ENCODE data around the gene ZFYVE28. TPM values are rescaled to one million over a fixed set of nuclear protein-coding genes. Genes with fewer than 3 reads are reported as not detected.

ZFYVE28 gene
- total RNA-seq, 1 experiment from 2014 or later, result 3.4 TPM

DNA sequence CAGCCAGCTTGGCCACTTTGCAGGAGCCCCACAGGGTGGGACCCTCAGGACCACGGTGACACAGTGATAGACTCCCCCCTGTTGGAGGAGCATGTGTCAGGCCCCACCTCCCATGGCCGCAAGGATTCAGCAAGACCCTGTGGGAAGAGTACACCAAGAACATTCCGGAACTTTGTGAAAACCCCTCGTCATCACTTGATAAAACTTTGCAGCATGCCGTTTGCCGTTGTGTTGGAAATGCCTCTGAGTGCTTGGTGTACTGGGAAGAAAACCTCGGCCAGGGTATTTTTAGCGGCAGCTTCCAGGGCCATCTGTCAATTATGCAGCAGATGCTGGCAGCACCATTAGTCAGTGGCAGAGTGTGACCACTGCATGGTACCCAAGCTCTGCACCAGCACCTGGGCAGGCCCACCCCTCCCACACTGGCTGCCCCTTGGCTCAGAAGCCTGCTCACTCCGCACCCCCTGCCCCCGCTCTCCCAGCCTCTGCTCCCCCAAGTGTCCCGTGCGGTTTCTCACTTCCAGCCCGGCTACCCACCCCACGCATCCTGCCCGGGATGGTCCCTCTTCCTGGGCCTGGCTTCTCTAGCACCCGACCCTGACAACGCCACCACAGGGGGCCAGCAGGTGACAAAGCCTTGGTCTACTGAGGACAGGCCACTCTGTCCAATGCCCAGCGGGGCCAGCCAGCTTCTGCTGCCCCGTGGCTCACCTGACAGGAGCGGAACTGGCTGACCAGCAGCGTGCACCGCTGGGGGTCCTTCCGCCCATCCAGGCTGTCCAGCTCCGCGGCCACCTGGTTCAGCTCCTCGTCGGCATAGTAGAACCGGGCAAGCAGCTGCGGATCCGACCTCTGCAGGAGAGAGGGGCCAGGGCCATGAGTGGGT is 65.0 kb downstream of the ZFYVE28 start:
- no peak for DNase-seq (ENCODE audit: low spot score)

DNA sequence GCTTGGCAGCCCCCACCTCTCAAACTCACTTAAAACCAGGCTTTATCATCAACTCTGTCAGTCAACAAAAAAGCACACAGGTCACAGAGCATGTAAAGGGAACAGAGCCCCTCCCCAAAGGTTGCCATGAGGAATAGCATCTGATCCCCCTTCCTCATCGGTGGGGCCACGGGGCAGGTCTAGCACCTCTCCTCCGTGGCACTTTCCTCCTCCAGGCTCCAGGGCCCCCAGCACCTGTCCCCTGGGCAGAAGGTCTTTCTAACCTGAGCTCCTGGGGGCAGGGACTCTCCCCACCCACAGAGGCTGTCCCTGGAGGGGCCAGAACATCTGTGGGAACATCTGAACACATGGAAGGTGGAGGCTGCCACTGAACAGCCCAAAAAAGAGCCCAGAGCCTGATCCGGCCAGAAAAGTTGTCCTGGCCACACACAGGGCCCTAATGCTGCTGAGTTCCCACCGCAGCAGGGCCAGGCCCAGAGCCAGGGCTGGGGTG is 65.7 kb downstream of the ZFYVE28 start:
- no peak for DNase-seq (ENCODE audit: low spot score)

DNA sequence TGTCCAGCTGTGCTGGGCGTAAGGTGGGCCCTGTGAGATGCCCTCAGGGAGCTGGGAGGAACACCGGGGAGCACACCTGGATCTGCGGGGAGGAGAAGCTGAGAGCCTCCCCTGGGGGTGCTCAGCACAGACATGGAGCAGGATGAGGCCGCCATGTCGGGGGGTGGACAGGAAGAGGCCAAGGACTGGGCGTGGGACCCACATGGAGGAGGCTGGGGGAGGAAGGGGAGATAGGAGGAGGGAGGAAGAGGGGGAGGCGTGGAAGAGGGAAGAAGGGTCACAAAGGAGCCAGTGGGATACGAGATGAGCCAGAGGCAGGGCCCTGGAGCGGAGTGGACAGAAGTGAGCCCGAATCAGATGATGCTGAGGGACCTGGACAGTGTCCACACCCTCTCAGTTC is 66.3 kb downstream of the ZFYVE28 start:
- no peak for DNase-seq (ENCODE audit: low spot score)

DNA sequence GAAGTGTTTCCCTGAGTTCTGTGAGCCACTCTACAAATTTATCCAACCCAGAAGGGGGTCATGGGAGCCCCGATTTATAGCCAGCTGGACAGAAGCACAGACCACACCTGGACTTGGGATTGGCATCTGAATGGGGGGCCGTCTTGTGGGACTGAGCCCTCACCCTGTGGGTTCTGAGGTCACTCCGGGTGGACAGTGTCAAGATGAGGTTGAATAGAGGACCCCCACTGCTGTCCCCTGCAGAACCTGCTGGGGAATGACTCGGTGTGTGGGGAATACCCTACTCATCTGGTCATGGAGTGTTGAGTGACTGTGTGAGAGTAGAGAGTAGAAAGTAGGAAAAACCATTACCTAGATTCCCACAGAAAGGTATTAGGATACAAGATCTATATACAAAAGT is 67.5 kb downstream of the ZFYVE28 start:
- DNase-seq (ENCODE audit: low spot score), result no peak

DNA sequence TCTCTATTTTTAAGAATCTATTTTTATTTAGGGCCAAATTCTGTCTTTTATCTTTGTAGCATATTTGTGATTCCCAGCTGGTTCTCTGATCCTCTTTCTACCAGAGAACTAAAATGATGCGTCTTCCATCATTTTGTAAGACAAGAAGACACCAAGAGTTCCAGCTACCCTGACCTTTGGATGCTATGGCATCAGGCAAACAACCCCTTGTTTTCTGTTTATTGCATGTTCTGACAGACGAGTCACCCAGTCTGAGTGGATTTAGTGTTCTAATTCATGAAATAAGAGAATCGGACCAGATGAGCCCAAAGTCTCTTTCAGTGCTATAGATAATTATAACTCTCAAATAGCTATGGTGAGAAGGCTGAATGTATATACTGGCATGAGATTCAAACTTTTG is 69.7 kb downstream of the ZFYVE28 start:
- no peak for DNase-seq (ENCODE audit: low spot score)

DNA sequence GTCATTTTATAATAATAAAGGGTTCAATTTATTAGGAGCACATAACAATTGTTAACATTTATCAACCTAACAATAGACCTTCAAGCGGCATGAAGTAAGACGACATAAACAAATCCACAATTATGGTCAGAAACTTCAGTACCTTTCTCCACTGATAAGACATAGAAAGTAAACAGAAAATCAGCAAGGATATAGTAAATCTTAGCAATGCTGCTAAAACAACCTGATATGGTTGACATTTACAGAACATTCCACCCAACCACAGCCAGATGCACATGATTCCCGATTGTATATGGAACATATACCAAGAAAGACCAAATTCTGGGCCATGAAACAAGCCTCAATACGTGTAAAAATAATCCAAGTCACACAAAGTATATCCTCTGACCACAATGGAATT is 71.3 kb downstream of the ZFYVE28 start:
- DNase-seq (ENCODE audit: low spot score), result no peak

DNA sequence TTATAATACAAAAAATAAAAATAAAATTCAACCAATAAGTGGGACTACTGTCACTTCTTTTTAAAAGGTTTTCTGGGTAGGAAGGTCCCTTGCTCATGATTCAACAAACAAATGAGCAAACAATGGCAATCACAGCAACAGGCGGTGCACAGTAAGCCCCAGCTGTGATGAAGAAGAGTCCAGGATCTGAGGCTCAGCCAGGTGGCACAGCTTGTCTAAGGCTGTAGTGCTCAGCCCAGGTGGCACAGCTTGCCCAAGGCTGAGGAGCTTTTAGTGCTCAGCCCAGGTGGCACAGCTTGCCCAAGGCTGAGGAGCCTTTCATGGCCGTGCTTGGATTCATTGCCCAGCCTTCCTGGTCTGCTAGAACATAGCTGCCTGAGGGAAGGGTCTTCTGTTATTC is 75.0 kb downstream of the ZFYVE28 start:
- DNase-seq (ENCODE audit: low spot score), result no peak

DNA sequence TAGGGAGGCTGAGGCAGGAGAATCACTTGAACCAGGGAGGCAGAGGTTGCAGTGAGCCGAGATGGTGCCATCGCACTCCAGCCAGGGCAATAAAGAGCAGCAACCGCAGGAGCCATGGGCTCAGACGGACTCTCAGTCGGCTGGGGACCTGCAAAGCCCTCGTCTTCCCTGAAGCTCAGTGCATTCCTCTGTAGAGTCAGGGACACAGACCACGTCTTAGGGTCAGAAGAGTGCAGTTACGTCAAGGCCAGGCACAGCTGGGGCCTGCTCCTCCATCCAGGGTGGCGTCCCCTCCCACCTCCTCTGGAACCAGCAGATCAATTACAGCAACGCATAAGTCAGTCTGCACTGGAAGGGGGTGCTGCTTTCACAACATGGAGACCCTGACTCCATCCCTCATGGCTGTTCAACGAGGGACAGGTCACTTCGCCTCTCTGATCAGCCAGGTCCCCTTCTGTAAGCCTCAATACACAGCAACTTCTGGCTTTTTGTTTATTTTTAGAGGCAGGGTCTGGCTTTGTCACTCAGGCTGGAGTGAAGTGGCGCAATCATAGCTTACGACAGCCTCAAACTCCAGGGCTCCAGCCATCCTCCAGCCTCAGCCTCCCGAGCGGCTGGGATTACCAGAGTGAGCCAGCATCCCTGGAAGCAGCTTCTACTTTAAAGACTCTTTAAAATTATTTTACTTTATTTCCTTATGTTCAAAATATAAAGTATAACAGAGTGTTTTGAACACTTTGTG is 76.4 kb downstream of the ZFYVE28 start:
- no peak for DNase-seq (ENCODE audit: low spot score)

DNA sequence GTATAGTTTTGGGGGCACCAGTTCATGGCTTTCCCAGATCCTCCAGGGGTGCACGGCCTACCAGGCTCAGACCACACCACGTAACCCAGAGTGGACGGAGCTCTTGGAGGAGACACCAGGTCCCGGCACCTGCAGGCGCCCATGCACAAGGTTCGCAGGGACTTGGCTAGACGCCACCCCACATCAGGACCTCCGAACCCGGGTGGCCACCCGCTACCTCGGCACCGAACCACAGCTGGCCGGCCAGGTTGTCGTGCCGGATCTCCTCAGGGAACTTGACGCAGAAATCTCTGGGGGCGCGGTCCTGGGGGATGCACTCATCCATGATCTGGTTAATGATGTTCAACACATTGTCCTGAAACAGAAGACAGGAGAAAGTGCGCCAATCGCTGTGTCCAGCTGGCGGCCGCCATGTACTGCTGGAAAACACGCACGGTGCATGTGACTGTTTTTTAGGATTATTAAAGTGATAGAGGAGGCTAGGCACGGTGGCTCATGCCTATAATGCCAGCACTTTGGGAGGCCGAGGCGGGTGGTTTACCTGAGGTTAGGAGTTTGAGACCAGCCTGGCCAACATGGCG is 77.1 kb downstream of the ZFYVE28 start:
- DNase-seq (ENCODE audit: low spot score), result no peak

DNA sequence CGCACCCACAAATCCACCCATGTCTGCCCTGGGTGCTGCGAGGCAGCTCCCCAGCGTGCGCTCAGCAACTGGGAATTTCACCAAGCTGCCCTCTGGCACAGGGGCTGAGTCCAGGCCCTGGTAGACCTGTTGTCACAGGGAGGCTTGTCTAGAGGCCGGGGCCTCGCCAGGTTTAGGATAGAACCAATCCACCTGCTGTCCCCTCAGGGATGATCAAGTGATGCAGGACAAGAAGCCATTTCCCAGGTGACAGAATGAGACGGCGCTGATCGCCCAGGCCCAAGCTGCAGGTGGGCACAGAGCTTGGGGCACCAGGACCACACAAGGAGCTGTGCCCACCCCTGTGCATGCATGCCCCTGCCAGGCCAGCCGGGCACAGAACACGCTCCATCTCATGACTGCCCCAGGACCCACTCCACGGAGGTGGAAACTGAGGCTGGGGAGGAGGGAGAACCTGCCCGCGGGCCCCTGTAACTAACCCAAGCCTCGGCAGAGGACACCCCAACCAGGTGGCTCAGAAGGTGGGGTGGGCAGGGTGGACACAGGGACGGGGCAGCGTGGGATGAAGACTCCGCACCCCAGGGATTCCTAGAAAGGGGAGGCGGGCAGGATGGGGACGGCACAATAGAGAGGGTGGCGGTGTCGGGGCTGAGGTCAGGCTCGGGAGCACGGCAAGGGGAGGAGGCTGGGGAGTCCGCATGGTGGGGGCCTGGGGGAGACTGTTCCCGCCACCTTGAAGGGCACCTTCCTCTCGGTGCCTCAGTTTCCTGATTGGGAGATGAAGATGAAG is 78.0 kb downstream of the ZFYVE28 start:
- DNase-seq (ENCODE audit: low spot score), result no peak

DNA sequence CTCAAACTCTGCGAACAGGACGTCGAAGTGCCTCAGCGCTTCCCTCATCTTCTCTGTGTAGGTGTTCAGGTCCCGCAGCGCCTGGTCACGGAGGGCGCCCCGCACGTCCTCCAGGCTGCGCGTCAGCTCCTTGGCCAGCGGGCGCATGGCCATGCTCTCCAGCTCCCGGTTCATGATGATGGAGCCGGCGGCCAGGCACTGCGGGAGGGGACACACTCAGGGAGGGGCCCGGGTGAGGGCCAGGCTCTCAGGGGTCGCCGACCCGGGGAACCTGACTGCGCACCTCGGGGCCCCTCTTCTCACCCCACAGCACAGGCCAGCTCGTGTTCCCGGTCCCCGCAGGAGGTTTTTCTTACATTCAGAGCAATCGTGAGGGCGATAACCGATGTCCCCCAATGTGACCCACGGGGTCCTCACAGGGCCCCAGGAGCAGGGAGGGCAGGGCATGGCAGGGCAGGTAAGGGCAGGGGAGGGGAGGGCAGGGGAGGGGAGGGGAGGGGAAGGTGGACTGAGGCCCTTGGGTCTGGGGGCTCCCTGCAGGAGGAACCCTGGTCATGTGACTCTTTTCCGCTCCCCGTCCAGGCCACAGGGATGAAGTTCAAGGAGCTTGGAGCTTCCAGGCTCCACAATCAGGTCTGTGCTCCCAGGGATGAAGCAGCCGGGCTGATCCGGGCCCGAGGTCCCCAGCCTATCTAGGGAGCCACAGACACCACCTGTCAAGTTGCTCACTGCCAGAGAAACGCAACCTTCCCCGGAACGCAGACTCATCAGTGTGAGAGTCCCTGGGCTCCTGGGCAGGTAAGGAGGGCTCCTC is 78.8 kb downstream of the ZFYVE28 start:
- DNase-seq (ENCODE audit: low spot score), result no peak

DNA sequence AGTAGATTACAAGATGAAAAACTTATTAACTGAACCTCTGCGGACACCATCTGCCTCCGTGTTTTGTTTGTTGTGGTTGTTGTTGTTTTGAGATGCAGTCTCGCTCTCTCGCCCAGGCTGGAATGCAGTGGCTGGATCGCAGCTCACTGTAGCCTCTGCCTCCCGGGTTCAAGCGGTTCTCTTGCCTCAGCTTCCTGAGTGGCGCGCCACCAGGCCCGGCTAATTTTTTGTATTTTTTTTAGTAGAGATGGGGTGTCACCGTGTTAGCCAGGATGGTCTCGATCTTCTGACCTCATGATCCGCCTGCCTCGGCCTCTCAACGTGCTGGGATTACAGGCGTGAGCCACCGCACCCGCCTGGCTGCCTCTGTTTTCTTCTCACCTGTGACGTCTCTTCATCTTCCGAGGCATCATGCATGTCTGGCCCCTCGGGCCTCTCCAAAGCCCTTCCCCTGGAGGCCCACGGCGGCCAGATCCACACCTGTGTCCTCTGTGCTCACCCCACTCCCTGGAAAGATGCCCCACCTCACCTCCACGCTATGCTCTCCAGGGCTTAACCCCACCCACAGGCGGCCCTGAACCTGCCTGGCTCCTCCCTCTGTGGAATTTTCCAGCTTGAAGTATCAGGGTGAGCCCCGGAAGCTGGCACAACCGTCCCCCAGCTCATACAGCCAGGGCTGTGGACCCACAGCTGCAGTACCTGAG is 79.5 kb downstream of the ZFYVE28 start:
- DNase-seq (ENCODE audit: low spot score), result no peak

DNA sequence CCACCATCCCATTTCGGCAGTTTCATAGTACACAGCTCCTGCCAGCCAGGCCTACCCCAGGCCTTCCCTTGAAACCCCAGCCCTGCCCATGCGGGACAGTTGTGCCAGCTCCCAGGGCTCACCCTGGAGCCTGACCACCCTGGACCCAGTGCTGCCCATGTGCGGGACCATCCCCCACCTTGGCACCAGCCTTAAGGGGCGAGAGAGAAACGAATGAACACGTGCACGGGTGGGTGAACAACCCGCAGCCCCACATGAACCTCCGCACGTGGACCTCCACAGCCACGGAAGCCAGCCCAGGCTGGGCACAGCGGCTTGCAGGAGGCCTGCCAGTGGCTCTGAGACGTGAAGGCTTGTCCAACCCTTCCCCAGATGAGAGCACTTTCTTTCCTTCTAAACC is 80.5 kb downstream of the ZFYVE28 start:
- DNase-seq (ENCODE audit: low spot score), result no peak

DNA sequence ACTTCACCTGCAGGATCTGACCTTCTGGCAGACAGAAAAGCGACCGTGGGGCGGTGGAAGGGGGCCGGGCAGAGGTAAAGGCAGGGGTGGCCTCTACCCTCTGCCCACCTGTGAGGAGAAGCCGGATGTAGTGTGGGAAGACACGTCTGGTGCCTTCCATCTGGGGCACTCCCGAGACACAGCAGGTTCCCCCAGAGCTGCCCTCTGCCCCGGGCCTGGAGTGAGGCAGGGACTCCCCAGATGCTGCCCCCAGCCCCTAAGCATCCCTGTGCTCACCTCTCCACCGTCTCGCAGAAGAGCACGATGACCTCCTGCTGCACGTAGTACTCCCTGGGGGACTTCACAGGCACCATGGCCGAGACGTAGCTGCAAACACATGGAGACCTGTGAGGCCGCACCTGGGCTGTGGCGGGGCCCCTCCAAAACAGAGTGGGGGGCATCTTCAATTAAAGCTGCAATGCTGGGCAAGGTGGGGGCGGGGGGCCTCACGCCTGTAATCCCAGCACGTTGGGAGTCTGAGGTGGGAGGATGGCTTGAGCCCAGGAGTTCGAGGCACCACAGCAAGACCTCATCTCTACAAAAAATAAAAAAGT is 81.2 kb downstream of the ZFYVE28 start:
- DNase-seq (ENCODE audit: low spot score), result no peak

DNA sequence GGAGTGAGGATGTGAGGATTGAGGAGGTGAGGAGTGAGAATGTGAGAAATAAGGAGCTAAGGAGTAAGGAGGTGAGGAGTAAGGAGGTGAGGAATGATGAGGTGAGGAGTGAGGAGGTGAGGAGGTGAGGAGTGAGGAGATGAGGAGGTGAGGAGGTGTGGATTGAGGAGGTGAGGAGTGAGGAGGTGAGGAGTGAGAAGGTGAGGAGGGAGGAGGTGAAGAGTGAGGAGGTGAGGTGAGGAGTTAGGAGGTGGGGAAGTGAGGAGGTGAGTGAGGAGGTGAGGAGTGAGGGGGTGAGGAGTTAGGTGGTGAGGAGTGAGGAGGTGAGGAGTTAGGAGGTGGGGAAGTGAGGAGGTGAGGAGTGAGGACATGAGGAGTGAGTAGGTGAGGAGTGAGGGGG is 81.8 kb downstream of the ZFYVE28 start:
- DNase-seq (ENCODE audit: low spot score), result no peak

DNA sequence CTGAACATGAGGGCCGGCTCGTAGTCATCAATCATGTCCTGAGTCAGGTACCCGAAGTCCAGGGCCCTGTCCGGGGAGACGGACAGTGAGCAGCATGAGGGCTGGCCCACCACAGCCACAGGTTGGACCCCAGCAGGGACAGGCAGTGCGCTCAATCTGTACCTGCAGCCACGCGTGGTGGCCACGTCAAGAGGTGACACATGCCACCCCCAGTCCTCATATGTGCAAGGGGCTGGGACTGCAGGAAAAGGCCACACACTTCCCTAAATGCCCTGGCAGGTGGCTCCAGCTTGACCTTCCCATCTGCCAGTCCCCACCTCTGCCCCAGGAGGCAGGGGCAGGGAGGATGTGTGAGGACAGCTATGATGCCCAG is 82.7 kb downstream of the ZFYVE28 start:
- DNase-seq (ENCODE audit: low spot score), result no peak

DNA sequence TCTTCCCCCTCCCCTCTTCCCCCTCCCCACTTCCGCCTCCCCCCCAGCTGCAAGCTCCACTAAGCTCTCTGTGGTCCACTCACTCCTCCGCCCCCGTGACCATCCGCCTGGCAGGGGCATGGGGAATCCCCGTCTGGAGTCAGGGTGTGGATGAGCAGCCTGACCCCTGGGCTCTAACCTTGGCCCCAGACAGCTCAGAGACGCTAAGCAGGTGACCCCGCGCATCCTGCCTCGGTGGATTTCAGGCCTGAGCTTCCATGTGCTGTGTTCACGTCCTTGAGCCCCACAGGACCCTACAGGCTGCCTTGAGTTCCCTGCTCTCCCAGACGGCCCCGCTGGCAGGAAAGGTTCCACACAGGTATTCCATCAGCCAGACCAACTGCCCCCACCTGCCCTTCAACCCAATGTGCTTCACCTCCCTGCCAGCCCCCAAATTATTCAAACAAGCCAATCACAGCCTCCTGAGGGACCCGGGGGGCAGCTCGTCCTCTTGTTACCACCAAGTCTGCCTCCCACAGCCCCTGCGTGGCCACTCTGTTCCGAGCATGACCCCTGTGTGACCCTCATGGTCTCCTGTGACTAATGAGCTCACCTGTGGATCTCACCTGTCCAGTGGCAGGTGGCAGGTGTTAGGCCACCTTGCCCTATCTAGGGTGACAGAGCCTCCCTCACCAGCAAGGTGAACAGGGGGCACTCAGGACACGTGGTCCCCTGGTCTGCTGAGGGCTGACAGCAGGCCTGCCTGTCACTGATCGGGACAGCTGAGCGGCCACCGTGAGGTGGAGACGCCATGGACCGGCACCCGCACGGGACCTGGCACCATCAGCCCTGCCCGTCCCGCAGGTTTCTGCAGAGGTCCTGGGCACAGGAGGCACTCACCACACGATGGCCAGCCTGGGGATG is 83.4 kb downstream of the ZFYVE28 start:
- no peak for DNase-seq (ENCODE audit: low spot score)

DNA sequence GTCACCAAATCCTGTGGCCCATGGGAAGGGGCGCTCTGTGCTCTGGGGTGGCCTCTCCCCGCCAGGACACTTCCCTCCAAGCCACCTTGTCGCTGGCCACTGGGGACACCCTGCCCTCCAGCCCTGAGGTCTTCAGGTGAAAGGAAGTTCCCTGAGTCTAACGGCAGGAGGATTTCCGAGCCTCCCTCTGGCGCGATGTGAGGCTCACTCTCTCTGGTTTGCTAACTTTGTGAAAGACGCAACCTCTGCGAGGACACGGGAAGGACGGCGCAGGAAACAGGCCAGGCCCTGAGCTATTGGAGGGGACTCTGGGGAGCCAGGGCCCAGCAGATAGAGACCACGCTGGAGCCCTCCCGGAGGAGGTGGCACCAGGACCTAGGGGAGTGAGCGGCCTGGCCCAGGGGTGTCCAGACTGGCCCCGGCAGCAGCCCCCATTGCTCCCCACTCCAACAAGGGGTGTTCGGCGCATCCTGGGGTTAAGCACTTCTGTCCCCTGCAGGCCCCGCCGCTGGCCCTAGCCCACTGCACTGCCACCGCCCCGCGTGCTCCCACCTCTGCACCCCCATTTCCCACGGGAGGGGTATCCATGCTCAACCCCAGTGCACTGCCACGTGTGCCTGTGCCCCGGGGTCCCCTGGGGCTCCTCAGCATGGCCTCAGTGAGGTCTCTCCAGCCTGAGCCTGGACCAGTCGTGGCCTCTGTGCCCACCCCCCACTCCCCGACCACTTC is 84.4 kb downstream of the ZFYVE28 start:
- no peak for DNase-seq (ENCODE audit: low spot score)

All from A172 (cell line).